Hepatocyte (in vitro differentiated cells): ENCODE data around the gene CCDC144A.

ENCODE experiments used
- EZH2phosphoT487 ChIP-seq: fragments of 200-600 bp; sonication (generic); IDR thresholded peaks from one replicate; pipeline ENCODE4 v1.6.1; 2018; ENCODE audit warnings: antibody characterized with exemption, mild to moderate bottlenecking, low read depth, moderate library complexity; ENCODE audit not compliant: unreplicated experiment, severe bottlenecking
- TF ChIP-seq, protein P1 (sequence below): fragments of 200-600 bp; sonication (generic); IDR thresholded peaks from 2 replicates; pipeline ENCODE4 v1.5.1; 2016; ENCODE audit warnings: antibody characterized with exemption, mild to moderate bottlenecking; ENCODE audit not compliant: poor library complexity

DNA sequence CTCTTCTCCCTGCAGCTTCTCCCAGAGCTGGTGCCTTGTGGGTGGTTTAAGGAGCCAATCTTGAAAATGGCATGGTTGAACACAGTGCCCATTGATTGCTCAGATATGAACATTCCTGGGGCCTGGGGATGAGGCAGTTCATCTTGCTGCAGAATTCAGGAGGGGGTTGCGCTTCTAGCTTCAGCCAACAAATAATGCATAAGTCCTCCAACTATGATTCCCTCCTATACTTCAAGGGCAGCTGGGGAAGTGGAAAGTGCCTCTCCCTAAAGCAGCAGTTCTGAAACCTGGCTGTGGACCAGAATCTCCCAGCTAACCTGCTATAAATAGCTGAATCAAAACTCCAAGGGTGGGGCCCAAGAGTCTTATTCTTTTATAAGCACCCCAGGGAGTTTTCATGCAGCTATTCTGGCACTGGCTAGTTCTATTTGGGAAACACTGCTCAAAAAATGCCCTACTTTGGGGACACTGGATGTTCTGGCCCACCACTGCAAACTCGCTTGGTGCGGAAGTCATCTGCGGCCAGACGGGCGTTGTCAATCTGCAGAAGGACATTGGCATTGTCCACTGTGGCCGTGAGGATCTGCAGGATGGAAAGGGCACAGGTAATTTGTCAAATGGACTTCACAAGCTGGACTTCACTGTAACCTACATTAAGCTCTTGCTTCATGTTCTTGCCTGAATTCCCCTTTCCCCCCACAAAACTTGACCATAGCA, 130.3 kb downstream of the CCDC144A start:
- TF ChIP-seq EZH2phosphoT487 = no peak
- TF ChIP-seq, protein P1, sequence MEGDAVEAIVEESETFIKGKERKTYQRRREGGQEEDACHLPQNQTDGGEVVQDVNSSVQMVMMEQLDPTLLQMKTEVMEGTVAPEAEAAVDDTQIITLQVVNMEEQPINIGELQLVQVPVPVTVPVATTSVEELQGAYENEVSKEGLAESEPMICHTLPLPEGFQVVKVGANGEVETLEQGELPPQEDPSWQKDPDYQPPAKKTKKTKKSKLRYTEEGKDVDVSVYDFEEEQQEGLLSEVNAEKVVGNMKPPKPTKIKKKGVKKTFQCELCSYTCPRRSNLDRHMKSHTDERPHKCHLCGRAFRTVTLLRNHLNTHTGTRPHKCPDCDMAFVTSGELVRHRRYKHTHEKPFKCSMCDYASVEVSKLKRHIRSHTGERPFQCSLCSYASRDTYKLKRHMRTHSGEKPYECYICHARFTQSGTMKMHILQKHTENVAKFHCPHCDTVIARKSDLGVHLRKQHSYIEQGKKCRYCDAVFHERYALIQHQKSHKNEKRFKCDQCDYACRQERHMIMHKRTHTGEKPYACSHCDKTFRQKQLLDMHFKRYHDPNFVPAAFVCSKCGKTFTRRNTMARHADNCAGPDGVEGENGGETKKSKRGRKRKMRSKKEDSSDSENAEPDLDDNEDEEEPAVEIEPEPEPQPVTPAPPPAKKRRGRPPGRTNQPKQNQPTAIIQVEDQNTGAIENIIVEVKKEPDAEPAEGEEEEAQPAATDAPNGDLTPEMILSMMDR = no peak
